ENCODE data around the gene HTT. TPM values are rescaled to one million over a fixed set of nuclear protein-coding genes. Genes with fewer than 3 reads are reported as not detected.

Gene HTT
- total and polyA plus RNA-seq, 4 experiments from 2014 or later: 0.57 to 67.7 (median 33.5) TPM

DNA sequence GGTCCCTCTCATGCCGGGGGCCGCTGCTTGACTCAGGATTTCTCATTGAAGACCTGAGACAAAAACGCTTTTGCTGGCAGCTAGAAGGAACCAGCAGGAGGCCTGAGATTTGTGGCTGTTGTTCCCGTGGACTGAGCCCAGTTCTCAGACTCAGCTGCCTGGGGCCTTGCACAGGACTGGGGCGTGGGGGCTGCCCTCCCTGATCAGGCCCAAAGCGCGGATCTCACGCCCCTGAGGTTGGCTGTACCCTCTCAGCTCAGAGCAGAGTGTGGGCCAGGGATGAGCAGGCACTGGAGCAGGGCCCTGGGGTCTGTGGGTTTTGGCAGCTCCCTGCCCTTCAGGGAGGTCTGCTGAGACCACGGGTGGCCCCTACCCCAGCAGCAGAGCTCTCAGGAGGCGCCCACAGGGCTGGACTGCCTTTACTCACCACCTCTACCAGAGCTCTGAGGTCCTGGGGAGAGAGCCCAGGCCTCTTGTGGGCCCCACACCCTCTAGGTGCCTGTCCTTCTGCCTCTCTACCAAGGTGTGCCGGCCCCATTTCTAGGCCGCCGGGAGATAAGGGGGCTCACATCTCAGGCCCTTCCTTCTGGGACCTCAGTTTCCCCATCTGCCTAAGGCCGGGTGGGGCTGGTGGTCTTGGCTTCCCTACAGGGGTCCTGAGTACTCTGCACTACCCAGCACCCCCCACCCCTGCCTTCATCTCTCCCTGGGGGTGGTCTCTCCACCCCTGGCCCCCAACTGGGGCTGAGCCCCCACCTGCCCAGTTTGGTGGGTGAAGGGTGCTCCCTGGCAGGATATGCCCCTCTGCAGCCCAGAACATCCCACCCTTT, 180.0 kb downstream of the HTT start:
- no peaks in the 10 kb centered on the region for H3K36me3 ChIP-seq (ENCODE audit: insufficient read depth, low read length)
- H3K27me3 ChIP-seq (ENCODE audit: insufficient read depth, low read length): no peaks in the 10 kb centered on the region
- no peak overlapping the region for H3K4me3 ChIP-seq (ENCODE audit: low read length in 2 of 2)
- Mint-ChIP-seq H3K4me3 (no peak overlapping the region), H3K27ac (no peak overlapping the region), H3K36me3 (peaks cover 0 to 8% of the 10 kb centered on the region in 2 donors), H3K4me1 (no peaks in the 10 kb centered on the region), H3K9me3 (no peaks in the 10 kb centered on the region), H3K27me3 (no peaks in the 10 kb centered on the region)
- ChIA-PET POLR2A (ENCODE audit: partially characterized antibody) (no interaction called here), CTCF (ENCODE audit: partially characterized antibody) (no interaction called here)
- intact Hi-C loops (cut with micrococcal nuclease): no loop called here
- no peaks in the 10 kb centered on the region for H3K4me1 ChIP-seq (ENCODE audit: insufficient read depth, low read length)
- no peaks in the 10 kb centered on the region for H3K9me3 ChIP-seq (ENCODE audit: control insufficient read depth in 1 of 2, low read length in 2 of 2)
- no peak overlapping the region for H3K27ac ChIP-seq (ENCODE audit: low read depth, low read length)
- DNase-seq: no peak

DNA sequence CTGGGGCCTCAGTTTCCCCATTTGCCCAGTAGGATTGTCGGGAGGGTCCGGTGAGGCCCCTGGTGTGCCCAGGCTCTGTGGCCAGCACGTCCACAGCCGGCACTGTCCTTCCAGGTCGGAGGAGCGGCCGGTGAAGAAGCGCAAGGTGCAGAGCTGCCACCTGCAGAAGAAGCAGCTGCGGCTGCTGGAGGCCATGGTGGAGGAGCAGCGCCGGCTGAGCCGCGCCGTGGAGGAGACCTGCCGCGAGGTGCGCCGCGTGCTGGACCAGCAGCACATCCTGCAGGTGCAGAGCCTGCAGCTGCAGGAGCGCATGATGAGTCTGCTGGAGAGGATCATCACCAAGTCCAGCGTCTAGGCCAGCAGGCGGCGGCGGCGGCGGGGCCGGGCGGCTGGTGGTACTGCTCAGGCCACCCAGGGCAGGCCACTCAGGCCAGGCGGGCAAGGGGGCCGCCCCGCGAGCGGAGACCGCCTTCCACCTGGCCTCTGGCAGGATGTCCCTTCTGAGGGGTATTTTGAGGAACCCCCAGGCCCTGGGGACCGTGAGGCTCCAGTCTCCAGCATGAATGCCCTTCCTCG, 181.2 kb downstream of the HTT start:
- Mint-ChIP-seq H3K4me1 (no peaks in the 10 kb centered on the region), H3K36me3 (peaks cover 0 to 8% of the 10 kb centered on the region in 2 donors), H3K4me3 (no peak overlapping the region), H3K27me3 (no peaks in the 10 kb centered on the region), H3K9me3 (no peaks in the 10 kb centered on the region), H3K27ac (no peak overlapping the region)
- no peaks in the 10 kb centered on the region for H3K27me3 ChIP-seq (ENCODE audit: insufficient read depth, low read length)
- DNase-seq: no peak
- intact Hi-C loops (cut with micrococcal nuclease): no loop called here
- H3K4me3 ChIP-seq (ENCODE audit: low read length in 2 of 2): no peak overlapping the region
- POLR2A ChIA-PET (ENCODE audit: partially characterized antibody): no interaction called here
- CTCF ChIA-PET (ENCODE audit: partially characterized antibody): no interaction called here
- no peaks in the 10 kb centered on the region for H3K36me3 ChIP-seq (ENCODE audit: insufficient read depth, low read length)
- H3K27ac ChIP-seq (ENCODE audit: low read depth, low read length): no peak overlapping the region
- no peaks in the 10 kb centered on the region for H3K9me3 ChIP-seq (ENCODE audit: control insufficient read depth in 1 of 2, low read length in 2 of 2)
- H3K4me1 ChIP-seq (ENCODE audit: insufficient read depth, low read length): no peaks in the 10 kb centered on the region

DNA sequence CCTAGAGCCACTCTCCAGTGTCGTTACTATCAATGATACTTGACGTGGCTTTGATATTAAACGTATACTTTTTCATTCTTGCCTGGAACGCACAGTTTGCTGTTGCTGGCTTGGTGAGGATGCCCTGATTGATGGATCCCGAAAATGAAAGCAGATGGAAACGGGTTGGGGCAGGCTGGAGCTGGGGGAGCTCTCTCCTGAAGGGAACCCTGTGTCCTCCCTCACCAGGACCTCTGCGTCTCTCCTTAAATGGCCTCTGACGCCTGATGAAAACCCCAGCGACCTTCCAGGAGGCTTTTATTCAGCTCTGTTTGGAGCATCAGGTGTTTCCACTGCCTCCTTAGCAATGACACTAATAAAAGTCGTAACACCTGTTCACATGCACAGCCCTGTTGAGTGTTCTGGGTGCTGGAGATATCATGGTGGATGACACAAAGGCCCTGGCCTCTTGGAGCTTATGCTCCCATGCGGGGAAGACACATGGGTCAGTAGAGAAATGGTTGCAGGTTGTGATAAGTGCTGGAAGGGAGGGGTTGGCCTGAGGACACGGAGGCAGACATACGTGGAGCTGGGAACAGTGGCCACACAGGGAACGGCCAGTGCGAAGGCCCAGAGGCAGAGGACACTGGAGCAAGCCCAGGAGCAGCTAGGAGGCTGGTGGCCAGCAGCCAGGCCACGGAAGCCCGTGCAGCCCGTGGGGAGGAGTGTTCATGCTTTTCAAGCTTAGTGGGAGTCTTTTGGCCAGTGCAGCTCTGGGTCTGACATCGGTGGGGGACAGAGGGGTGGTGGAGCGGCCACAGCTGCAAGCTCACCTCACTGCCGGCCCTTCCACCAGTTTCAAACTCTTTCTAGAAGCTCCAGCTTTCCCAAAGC, 182.0 kb downstream of the HTT start:
- Mint-ChIP-seq H3K27me3 (no peaks in the 10 kb centered on the region), H3K9me3 (no peaks in the 10 kb centered on the region), H3K4me1 (no peaks in the 10 kb centered on the region), H3K27ac (no peak overlapping the region), H3K4me3 (no peak overlapping the region), H3K36me3 (peaks cover 0 to 8% of the 10 kb centered on the region in 2 donors)
- Histone ChIP-seq H3K4me3 (ENCODE audit: low read length in 2 of 2) (no peak overlapping the region), H3K9me3 (ENCODE audit: control insufficient read depth in 1 of 2, low read length in 2 of 2) (no peaks in the 10 kb centered on the region), H3K27ac (ENCODE audit: low read depth, low read length) (no peak overlapping the region), H3K36me3 (ENCODE audit: insufficient read depth, low read length) (no peaks in the 10 kb centered on the region), H3K4me1 (ENCODE audit: insufficient read depth, low read length) (no peaks in the 10 kb centered on the region), H3K27me3 (ENCODE audit: insufficient read depth, low read length) (no peaks in the 10 kb centered on the region)
- intact Hi-C loops (cut with micrococcal nuclease): no loop called here
- ChIA-PET POLR2A (ENCODE audit: partially characterized antibody) (no interaction called here), CTCF (ENCODE audit: partially characterized antibody) (no interaction called here)
- DNase-seq: no peak

DNA sequence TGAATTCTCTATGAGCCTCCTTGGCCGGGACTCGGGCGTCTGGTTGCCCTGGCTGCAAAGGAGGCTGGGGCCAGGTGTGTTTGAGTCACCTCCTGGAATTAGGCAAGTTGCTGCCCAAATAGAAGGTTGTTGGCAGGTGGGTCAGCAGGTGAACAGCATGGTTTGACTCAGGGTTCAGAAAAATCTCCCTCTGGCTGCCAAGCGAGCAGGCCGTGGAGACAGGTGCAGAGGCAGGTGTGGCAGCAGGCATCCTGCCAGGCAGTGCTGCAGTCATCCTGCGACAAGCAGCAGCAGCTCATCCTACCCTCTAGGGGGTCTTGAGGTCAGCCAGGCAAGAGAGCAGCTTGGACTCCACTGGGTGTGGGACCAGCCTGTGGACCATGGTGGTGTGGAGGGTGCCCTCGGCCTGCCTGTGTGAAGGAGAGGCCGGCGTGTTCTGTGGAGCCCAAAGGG, 182.6 kb downstream of the HTT start:
- Histone ChIP-seq H3K27me3 (ENCODE audit: insufficient read depth, low read length) (no peaks in the 10 kb centered on the region), H3K36me3 (ENCODE audit: insufficient read depth, low read length) (no peaks in the 10 kb centered on the region), H3K9me3 (ENCODE audit: control insufficient read depth in 1 of 2, low read length in 2 of 2) (no peaks in the 10 kb centered on the region), H3K27ac (ENCODE audit: low read depth, low read length) (no peak overlapping the region), H3K4me1 (ENCODE audit: insufficient read depth, low read length) (no peaks in the 10 kb centered on the region), H3K4me3 (ENCODE audit: low read length in 2 of 2) (no peak overlapping the region)
- Mint-ChIP-seq H3K9me3 (no peaks in the 10 kb centered on the region), H3K36me3 (peaks cover 0 to 8% of the 10 kb centered on the region in 2 donors), H3K4me1 (no peaks in the 10 kb centered on the region), H3K4me3 (no peak overlapping the region), H3K27me3 (no peaks in the 10 kb centered on the region), H3K27ac (peak overlapping the region in 1 of 7 donors; percentile 60)
- CTCF ChIA-PET (ENCODE audit: partially characterized antibody): no interaction called here
- no peak for DNase-seq
- intact Hi-C loops (cut with micrococcal nuclease): no loop called here
- POLR2A ChIA-PET (ENCODE audit: partially characterized antibody): no interaction called here

DNA sequence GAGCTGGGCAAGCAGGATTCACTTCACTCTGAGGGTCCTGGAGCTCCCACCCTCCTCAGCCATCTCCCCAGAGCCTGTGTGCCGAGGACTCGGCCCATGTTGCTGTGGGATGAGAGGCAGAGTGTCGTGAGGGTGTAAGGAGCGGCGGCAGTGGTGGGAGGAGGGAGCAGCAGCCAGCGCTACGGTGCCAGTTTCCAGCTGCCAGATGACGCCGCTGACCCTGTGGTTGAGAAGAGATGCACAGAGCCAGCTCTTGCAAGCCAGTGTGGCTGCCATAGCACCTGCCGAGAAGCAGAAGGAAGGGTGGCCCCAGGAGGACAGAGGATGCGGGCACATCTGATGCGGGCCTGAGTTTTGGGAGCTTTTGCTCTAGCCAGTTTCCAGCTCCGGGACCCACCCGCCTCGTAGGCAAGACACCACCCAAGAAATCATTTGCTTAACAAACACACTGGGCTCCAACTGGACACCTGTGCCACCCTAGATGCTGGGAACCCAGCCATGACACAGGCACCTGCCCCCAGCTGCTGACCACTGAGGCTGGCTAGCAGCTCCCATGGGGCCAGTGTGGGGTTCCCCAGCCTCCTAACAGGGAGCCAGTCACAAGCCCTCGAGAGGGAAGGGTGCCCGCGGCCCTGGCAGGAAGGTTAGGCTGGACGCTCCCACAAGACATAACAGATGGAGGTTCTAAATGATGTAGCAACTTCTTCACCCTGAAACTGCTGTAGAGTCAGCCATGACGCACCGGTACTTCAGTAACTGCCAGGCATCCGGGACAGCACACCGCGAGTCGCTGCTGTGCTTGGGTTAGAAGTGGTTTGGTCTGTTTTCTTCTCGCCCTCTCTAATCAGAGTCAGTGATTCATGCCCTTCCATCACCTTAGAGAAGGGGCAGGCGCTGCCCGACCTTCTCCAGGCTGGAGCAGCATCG, 183.3 kb downstream of the HTT start:
- Histone ChIP-seq H3K4me1 (ENCODE audit: insufficient read depth, low read length) (no peaks in the 10 kb centered on the region), H3K4me3 (ENCODE audit: low read length in 2 of 2) (no peak overlapping the region), H3K36me3 (ENCODE audit: insufficient read depth, low read length) (no peaks in the 10 kb centered on the region), H3K9me3 (ENCODE audit: control insufficient read depth in 1 of 2, low read length in 2 of 2) (no peaks in the 10 kb centered on the region), H3K27ac (ENCODE audit: low read depth, low read length) (no peak overlapping the region), H3K27me3 (ENCODE audit: insufficient read depth, low read length) (no peaks in the 10 kb centered on the region)
- H3K27me3 Mint-ChIP-seq: no peaks in the 10 kb centered on the region
- intact Hi-C loops (cut with micrococcal nuclease): no loop called here
- H3K27ac Mint-ChIP-seq: no peak overlapping the region
- ChIA-PET POLR2A (ENCODE audit: partially characterized antibody) (no interaction called here), CTCF (ENCODE audit: partially characterized antibody) (no interaction called here)
- no peaks in the 10 kb centered on the region for H3K4me1 Mint-ChIP-seq
- H3K4me3 Mint-ChIP-seq: no peak overlapping the region
- peaks cover 0 to 8% of the 10 kb centered on the region in 2 donors for H3K36me3 Mint-ChIP-seq
- no peaks in the 10 kb centered on the region for H3K9me3 Mint-ChIP-seq
- DNase-seq: no peak

DNA sequence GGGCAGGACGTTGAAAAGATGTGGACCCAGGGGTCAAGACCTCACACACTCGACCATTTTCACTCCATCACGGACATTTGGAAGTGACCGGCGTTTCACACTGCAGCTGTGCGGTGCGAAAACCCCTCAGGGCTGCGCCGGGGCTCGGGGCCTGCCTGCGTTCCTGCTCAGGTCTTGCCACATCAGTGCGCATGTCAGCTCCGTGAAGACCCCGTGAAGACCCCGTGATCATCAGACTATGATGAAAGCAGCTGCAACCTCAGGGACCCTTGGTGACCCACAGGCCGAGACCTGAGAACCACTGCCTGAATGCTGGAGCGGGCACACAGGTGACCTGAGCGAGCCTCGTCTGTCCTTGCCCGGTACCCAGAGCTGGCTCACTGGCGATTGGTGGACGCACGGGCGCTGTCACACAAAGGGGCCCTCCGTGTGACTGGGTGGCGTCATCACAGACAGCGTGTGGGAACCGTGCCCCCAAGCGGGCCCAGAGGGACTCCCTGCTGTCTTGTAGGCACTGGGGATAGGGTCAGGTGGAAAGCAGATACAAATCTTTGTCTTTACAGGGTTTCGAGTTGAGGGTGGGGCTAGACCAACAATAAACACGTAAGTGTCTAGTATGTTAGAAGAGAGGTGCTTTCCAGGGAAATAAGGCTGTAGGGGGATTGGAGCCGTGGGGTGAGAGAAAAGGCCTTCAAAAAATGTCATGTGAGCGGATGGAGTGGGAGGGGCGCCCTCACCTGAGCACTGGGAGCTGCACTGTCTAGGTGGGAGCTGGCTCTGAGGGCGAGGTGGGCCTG, 187.1 kb downstream of the HTT start:
- no peak overlapping the region for H3K27ac ChIP-seq (ENCODE audit: low read depth, low read length)
- intact Hi-C loops (cut with micrococcal nuclease): no loop called here
- no peaks in the 10 kb centered on the region for H3K27me3 Mint-ChIP-seq
- no peaks in the 10 kb centered on the region for H3K4me1 ChIP-seq (ENCODE audit: insufficient read depth, low read length)
- no peaks in the 10 kb centered on the region for H3K4me1 Mint-ChIP-seq
- POLR2A ChIA-PET (ENCODE audit: partially characterized antibody): no interaction called here
- no peaks in the 10 kb centered on the region for H3K27me3 ChIP-seq (ENCODE audit: insufficient read depth, low read length)
- peak overlapping the region in 1 of 7 donors; percentile 44 for H3K27ac Mint-ChIP-seq
- DNase-seq: no peak
- H3K9me3 Mint-ChIP-seq: peaks cover 0 to 4% (median 0%) of the 10 kb centered on the region in 8 donors
- no peaks in the 10 kb centered on the region for H3K36me3 ChIP-seq (ENCODE audit: insufficient read depth, low read length)
- H3K9me3 ChIP-seq (ENCODE audit: control insufficient read depth in 1 of 2, low read length in 2 of 2): no peaks in the 10 kb centered on the region
- CTCF ChIA-PET (ENCODE audit: partially characterized antibody): no interaction called here
- no peak overlapping the region for H3K4me3 Mint-ChIP-seq
- no peak overlapping the region for H3K4me3 ChIP-seq (ENCODE audit: low read length in 2 of 2)
- H3K36me3 Mint-ChIP-seq: peaks cover 0 to 1% of the 10 kb centered on the region in 2 donors

Measured in CD4-positive, alpha-beta memory T cell (primary cell).